Type B pancreatic cell (in vitro differentiated cells): Measurements from ENCODE around the gene BNC2. TPM values are rescaled to one million over a fixed set of nuclear protein-coding genes. Genes with fewer than 3 reads are reported as not detected.

Source experiments
- DNase-seq: peaks from one replicate; pipeline ENCODE4 v3.0.0; 2021; ENCODE audit warnings: mixed read lengths; ENCODE audit not compliant: unreplicated experiment; ENCODE audit errors: extremely low spot score
- H3K27ac Mint-ChIP-seq: 2 replicates; pipeline ENCODE4 v1.8.0; 2021; ENCODE audit warnings: mild to moderate bottlenecking, mixed read lengths
- H3K27me3 Mint-ChIP-seq: 2 replicates; pipeline ENCODE4 v1.8.0; 2021; ENCODE audit warnings: mixed read lengths
- H3K36me3 Mint-ChIP-seq: 2 replicates; pipeline ENCODE4 v1.8.0; 2021; ENCODE audit warnings: mixed read lengths
- H3K4me1 Mint-ChIP-seq: one replicate; pipeline ENCODE4 v1.8.0; 2021; ENCODE audit warnings: mixed read lengths; ENCODE audit not compliant: unreplicated experiment
- H3K4me3 Mint-ChIP-seq: 2 replicates; pipeline ENCODE4 v1.8.0; 2021; ENCODE audit warnings: mild to moderate bottlenecking, mixed read lengths
- H3K9me3 Mint-ChIP-seq: 2 replicates; pipeline ENCODE4 v1.8.0; 2021; ENCODE audit warnings: mixed read lengths
- total RNA-seq: library from RNA; stranded (reverse); gene quantifications from 2 replicates; pipeline ENCODE4 v1.2.1, GENCODE V29; 2021; ENCODE audit warnings: low replicate concordance
- TF ChIP-seq, protein P1 (sequence below): fragments of 200-600 bp; sonication (generic); conservative IDR thresholded peaks from 2 replicates; pipeline ENCODE4 v1.5.0; 2021; ENCODE audit warnings: antibody characterized with exemption, mild to moderate bottlenecking

BNC2 gene
- total RNA-seq, 1 donor from 2014 or later, result 80.9 TPM

DNA sequence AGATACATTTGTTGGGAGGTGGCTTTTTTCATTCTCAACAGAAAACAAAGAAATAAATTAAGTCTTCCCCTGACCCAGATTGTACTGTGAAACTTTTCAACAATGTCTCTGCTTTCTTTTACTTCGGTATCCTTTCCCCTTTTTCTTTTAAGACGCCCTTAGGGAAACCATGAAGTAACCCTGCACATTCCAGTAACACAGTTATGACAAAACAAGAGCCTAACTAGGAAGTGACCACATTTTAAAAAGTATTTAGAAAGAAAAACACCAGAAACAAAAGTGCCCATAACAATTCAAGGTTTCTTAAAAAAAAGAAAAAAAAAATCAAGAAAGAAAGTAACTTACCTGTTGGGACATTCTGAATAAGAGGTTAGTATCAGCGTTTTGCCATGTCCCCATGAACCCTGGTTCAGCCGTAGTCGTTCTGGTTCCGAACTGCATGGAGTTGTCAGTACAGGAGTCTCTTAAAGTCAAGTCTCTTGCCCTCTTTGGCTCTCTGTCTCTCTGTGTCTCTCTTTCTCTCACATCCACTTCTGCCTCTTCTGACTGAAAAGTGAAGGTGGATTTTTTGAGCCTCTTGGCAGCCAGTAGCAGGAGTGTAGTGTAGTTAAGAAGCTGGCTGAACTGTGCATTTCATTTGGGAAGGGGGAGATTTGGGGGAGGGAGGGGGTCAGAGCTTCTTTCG is 142.9 kb downstream of the BNC2 start:
- Mint-ChIP-seq H3K36me3 (no peaks in the 10 kb centered on the region), H3K27ac (peak overlapping the region; percentile 93), H3K27me3 (peaks cover 49% of the 10 kb centered on the region), H3K4me1 (peaks cover 54% of the 10 kb centered on the region), H3K9me3 (no peaks in the 10 kb centered on the region), H3K4me3 (peak overlapping the region; percentile 95)
- DNase-seq, result no peak
- TF ChIP-seq, protein P1, sequence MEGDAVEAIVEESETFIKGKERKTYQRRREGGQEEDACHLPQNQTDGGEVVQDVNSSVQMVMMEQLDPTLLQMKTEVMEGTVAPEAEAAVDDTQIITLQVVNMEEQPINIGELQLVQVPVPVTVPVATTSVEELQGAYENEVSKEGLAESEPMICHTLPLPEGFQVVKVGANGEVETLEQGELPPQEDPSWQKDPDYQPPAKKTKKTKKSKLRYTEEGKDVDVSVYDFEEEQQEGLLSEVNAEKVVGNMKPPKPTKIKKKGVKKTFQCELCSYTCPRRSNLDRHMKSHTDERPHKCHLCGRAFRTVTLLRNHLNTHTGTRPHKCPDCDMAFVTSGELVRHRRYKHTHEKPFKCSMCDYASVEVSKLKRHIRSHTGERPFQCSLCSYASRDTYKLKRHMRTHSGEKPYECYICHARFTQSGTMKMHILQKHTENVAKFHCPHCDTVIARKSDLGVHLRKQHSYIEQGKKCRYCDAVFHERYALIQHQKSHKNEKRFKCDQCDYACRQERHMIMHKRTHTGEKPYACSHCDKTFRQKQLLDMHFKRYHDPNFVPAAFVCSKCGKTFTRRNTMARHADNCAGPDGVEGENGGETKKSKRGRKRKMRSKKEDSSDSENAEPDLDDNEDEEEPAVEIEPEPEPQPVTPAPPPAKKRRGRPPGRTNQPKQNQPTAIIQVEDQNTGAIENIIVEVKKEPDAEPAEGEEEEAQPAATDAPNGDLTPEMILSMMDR, result no peak

DNA sequence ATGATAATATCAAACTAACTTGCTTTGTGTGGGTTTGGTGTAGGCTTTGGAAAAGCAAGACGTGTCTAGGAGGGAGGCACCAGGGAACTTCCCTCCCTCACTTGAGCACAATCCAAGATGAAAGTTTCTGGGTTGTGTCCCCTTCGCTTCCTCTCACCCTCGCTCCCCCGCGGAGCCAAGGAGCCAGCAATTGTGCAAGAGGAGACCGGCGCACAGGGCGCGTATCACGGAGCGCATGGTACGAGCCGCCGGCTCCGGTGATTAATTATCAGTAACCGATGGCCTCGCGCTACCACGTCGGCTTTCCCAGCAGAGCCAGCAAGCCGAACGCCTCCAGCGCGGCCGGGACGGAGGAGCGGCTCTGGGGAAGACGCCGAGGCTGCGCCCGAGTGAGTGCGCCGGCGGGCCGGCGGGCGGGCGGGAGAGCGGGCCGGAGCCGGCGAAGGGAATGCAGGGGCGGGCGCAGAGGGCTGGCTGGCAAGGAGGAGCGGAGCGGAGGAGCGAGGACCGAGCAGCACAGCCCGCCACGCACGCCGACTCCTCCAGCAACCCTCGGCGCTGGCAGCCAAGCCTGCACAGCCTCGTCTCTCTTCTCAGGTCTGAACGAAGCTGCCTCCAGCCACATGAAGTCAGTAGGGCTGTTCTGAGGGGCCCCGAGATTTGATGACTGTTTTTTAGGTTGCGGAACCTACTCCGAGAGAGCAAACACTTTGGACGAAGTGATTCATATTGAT is 143.6 kb downstream of the BNC2 start:
- TF ChIP-seq, protein P1, result no peak
- Mint-ChIP-seq H3K27me3 (peaks cover 49% of the 10 kb centered on the region), H3K36me3 (no peaks in the 10 kb centered on the region), H3K9me3 (no peaks in the 10 kb centered on the region), H3K27ac (peak overlapping the region; percentile 93), H3K4me1 (peaks cover 50% of the 10 kb centered on the region), H3K4me3 (peak overlapping the region; percentile 95)
- DNase-seq, result peak; percentile 84

DNA sequence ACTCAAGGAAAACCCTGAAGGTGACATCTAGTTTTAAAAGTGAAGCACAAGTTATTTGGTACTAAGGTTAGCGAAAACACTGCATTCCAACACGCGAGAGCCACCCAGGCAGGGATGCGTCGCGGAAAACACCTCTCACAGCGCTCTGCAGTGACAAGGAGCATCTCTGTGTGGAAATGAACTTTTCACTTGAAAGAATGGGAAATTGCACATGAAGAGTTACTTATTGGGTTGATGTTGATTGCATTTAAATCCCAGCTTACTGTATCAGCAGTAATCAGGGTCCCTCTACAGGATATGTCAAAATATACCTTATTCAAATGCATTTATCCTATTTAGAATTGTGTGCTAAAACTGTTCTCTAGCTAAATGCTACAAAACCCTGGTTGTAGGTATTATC is 144.4 kb downstream of the BNC2 start:
- Mint-ChIP-seq H3K9me3 (no peaks in the 10 kb centered on the region), H3K27me3 (peaks cover 51% of the 10 kb centered on the region), H3K36me3 (no peaks in the 10 kb centered on the region), H3K27ac (peak overlapping the region; percentile 93), H3K4me3 (peak overlapping the region; percentile 95), H3K4me1 (peaks cover 53% of the 10 kb centered on the region)
- TF ChIP-seq, protein P1, result peak; percentile 36
- no peak for DNase-seq

DNA sequence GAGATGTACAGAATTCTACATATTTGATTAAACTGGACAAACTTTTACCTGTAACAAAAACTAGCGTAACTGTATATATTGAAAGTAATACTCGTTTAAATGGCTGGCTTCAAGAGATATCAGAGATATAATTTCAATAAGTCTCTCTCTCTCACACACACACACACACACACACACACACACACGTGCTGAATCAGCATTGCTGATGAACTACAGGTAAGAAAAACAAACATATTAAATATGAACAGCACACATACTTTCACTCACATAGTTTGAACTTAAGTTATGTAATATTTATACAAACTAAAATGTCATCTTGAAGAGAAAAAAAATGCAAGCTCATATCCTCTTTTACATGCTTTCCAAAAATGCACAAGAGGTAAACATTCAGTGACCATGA is 145.4 kb downstream of the BNC2 start:
- TF ChIP-seq, protein P1, result no peak
- peaks cover 50% of the 10 kb centered on the region for H3K27me3 Mint-ChIP-seq
- peak overlapping the region; percentile 95 for H3K4me3 Mint-ChIP-seq
- H3K36me3 Mint-ChIP-seq, result no peaks in the 10 kb centered on the region
- no peaks in the 10 kb centered on the region for H3K9me3 Mint-ChIP-seq
- peaks cover 51% of the 10 kb centered on the region for H3K4me1 Mint-ChIP-seq
- no peak overlapping the region for H3K27ac Mint-ChIP-seq
- DNase-seq, result no peak

DNA sequence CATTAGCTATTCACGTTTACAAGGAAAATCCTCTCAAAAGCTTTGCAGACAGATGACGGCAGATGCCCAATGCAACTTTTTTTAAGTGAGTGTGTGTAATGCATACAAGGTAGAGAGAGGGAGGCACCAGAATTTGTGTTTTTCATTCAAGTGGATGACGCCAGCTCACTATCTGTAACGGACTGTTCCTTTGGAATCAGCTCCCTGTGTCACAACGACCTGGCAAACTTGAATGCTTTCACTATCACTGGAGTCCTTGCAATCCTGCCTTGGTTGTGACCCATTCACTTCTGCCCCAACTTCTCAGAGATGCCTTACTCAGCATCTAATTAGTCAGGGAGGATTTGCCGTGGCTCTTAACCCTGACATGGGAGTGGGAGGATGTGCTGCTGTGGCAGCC is 148.5 kb downstream of the BNC2 start:
- Mint-ChIP-seq H3K4me1 (peaks cover 41% of the 10 kb centered on the region), H3K36me3 (peaks cover 9% of the 10 kb centered on the region), H3K4me3 (no peak overlapping the region), H3K27ac (no peak overlapping the region), H3K27me3 (peaks cover 30% of the 10 kb centered on the region), H3K9me3 (no peaks in the 10 kb centered on the region)
- TF ChIP-seq, protein P1, result no peak
- DNase-seq, result no peak
